ENCODE data around the gene HOOK2.

HOOK2 gene

GRCh38 chr19:12757544-12758274 is 17.6 kb downstream of the HOOK2 start:
- Histone ChIP-seq H3F3A (ENCODE audit: control insufficient read depth, insufficient read depth) (no peaks in the 10 kb centered on the region), H3K9me3 (ENCODE audit: control insufficient read depth, insufficient read depth, low read length) (no peaks in the 10 kb centered on the region), H3K4me1 (ENCODE audit: control insufficient read depth, low read length) (peaks cover 2% of the 10 kb centered on the region; the same call in 1 of the 2 replicates), H3K36me3 (ENCODE audit: control insufficient read depth, low read length) (no peaks in the 10 kb centered on the region), H3K27me3 (ENCODE audit: control insufficient read depth, low read length) (peaks cover 6% of the 10 kb centered on the region; the same call in 1 of the 2 replicates), H3K4me2 (ENCODE audit: low read length) (peak overlapping the region; percentile 53), H3K27ac (ENCODE audit: low read depth, low read length) (no peak overlapping the region), H3K4me3 (ENCODE audit: low read length) (peak overlapping the region; percentile 44), H4K20me1 (ENCODE audit: control insufficient read depth, insufficient read depth, low read depth, low read length) (no peaks in the 10 kb centered on the region), H3K9me2 (replicated peaks; ENCODE audit: control insufficient read depth, low read length) (no peaks in the 10 kb centered on the region), H3K79me2 (ENCODE audit: control insufficient read depth, low read length) (no peaks in the 10 kb centered on the region)
- peak; percentile 92 for TF ChIP-seq CTCF (IDR thresholded peaks at IDR 0.05; ENCODE audit: low read depth, low read length, poor library complexity, severe bottlenecking)
- TF ChIP-seq EZH2phosphoT487 (IDR thresholded peaks at IDR 0.05; ENCODE audit: borderline replicate concordance, low read length), result no peak

- Histone ChIP-seq H3K4me3 (ENCODE audit: low read length) (no peak overlapping the region), H3K9me2 (replicated peaks; ENCODE audit: control insufficient read depth, low read length) (no peaks in the 10 kb centered on the region), H3K27ac (ENCODE audit: low read depth, low read length) (no peak overlapping the region), H3K4me2 (ENCODE audit: low read length) (no peak overlapping the region), H3K4me1 (ENCODE audit: control insufficient read depth, low read length) (peaks cover 2% of the 10 kb centered on the region; the same call in 1 of the 2 replicates), H3K9me3 (ENCODE audit: control insufficient read depth, insufficient read depth, low read length) (no peaks in the 10 kb centered on the region), H4K20me1 (ENCODE audit: control insufficient read depth, insufficient read depth, low read depth, low read length) (no peaks in the 10 kb centered on the region), H3F3A (ENCODE audit: control insufficient read depth, insufficient read depth) (no peaks in the 10 kb centered on the region), H3K79me2 (ENCODE audit: control insufficient read depth, low read length) (no peaks in the 10 kb centered on the region), H3K36me3 (ENCODE audit: control insufficient read depth, low read length) (no peaks in the 10 kb centered on the region), H3K27me3 (ENCODE audit: control insufficient read depth, low read length) (peaks cover 15% of the 10 kb centered on the region)
- no peak for TF ChIP-seq CTCF (IDR thresholded peaks at IDR 0.05; ENCODE audit: low read depth, low read length, poor library complexity, severe bottlenecking)
- TF ChIP-seq EZH2phosphoT487 (IDR thresholded peaks at IDR 0.05; ENCODE audit: borderline replicate concordance, low read length), result no peak
Observed at GRCh38 chr19:12756150-12756883, 19.0 kb downstream of the HOOK2 start.

- Histone ChIP-seq H3K27ac (ENCODE audit: low read depth, low read length) (no peak overlapping the region), H3K79me2 (ENCODE audit: control insufficient read depth, low read length) (no peaks in the 10 kb centered on the region), H3K9me2 (replicated peaks; ENCODE audit: control insufficient read depth, low read length) (no peaks in the 10 kb centered on the region), H3K4me2 (ENCODE audit: low read length) (no peak overlapping the region), H3K27me3 (ENCODE audit: control insufficient read depth, low read length) (peaks cover 29% of the 10 kb centered on the region), H3K4me1 (ENCODE audit: control insufficient read depth, low read length) (peaks cover 10% of the 10 kb centered on the region), H3K4me3 (ENCODE audit: low read length) (no peak overlapping the region), H3K9me3 (ENCODE audit: control insufficient read depth, insufficient read depth, low read length) (no peaks in the 10 kb centered on the region), H3F3A (ENCODE audit: control insufficient read depth, insufficient read depth) (no peaks in the 10 kb centered on the region), H4K20me1 (ENCODE audit: control insufficient read depth, insufficient read depth, low read depth, low read length) (no peaks in the 10 kb centered on the region), H3K36me3 (ENCODE audit: control insufficient read depth, low read length) (no peaks in the 10 kb centered on the region)
- TF ChIP-seq CTCF (IDR thresholded peaks at IDR 0.05; ENCODE audit: low read depth, low read length, poor library complexity, severe bottlenecking) (no peak), EZH2phosphoT487 (IDR thresholded peaks at IDR 0.05; ENCODE audit: borderline replicate concordance, low read length) (no peak)
Observed at GRCh38 chr19:12754465-12755196, 20.7 kb downstream of the HOOK2 start.
